NCI-H1048 (cell line): ENCODE results near the gene ABLIM3.

Source experiments
- DNase-seq: peaks from one replicate; lab custom pipeline; 2025; lab: John Stamatoyannopoulos, UW

Gene ABLIM3

DNA sequence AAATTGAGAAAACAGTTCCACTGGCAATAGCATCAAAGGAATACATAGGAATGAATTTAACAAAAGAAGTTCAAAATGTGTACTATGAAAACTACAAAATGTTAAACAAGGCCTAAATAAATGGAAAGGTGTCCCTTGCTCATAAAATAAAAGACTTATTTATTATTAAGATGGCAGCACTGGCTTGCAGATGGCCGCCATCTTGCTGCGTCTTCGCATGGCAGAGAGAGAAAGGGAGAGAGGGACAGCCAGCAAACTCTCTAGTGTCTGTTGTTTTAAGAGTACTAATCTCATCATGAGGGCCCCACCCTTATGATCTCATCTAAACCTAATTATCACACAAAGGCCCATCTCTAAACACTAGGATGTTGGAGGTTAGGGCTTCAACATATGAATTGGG is 47.1 kb downstream of the ABLIM3 start:
- DNase-seq = no peak

DNA sequence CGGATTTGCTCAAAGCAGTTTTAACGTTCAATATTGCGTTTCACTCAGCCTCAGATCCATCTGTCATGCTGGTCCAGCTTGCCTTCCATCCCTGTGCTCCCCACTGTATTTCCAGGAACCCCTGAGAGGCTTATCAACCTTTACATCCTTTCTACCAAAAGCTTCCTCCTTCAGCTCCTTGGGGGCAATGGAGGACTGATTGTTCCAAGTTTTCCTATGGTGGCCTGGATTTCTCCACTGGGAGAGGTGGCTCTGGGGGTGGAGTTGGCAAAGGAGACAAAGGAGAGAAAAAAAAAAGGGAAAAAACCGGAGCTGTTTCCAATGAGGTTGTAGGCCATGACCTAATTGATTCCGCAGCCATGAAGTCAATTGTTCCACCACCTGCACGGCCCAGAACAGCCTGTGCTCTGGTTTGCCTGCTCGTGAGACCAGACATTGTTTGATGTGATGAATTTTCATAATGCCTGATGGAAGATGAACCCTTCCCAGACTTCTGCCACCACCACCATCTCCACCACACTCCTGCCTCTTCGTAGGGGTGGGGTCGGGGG is 54.1 kb downstream of the ABLIM3 start:
- DNase-seq = no peak

DNA sequence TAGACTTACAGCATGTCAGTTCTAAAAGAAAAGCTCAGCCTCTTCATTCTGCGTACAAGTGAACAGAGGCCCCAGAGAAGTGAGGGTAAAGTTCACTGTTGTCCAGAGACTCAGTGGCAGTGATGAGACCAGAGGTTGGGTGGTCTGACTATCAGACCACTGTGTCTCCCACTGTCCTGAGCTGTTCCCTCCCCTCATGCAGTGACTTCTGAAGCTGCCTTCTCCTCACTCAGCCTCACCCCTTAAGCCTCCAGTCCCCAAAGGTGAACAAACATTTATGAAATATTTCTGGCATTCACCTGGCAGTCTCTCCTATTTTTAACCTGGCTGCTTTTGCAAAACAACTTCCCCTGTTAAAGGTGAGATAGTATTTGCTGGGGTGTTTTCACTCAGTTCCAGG is 54.7 kb downstream of the ABLIM3 start:
- DNase-seq = no peak

DNA sequence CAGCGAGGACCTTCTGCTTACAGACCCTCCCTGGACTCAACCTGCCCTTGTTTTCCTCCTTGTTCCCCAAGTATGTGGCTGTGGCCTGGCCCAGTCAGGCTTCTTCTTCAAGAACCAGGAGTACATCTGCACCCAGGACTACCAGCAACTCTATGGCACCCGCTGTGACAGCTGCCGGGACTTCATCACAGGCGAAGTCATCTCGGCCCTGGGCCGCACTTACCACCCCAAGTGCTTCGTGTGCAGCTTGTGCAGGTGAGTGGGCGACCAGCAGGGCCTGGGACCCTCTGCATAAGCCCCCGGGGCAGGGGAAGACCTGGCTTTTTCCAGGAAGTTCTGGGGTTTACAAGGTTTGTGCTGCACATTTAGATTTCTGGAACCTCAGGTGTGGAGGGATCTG is 56.9 kb downstream of the ABLIM3 start:
- no peak for DNase-seq

DNA sequence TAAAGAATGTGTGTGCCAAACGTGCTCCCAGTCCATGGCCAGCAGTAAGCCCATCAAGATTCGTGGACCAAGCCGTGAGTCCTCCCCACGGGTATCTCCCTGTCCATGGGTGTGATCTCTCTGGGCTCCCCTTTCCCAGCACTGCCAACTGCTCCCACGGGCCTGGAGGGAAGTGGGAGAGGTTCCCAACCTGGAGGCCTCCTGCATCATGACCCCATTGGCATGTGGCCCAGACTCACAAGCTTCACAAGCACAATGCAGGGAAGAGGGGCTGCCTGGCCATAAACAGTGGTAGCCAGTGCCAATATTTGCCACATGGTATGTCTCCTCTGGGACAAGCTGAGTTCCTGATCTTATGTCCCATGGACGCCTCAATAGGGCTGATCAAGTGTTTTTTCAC is 59.1 kb downstream of the ABLIM3 start:
- DNase-seq = no peak

DNA sequence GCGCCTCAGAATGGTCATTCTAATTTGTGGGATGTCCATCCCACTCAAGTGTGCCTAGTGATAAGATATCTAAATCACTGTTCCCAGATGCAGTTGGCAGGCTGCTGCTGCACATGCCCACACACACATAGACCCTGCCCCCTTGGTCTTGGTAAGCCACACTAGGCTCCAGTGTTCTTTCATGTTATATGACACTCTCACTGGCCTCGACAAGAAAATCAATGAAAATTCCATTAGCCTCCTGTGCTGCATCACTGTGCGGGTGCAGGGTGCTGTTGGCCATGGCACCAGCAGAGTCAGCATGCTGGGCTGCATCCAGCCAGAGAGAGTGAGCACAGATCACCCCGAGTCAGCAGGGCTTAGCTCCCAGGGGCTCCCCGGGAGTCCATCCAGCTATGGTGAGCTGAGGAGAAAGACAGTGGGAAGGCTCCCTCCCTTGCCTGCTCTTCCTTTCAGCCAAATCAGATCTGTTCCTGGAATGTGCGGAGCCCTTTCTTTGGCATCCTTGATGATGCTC is 59.9 kb downstream of the ABLIM3 start:
- DNase-seq = no peak

DNA sequence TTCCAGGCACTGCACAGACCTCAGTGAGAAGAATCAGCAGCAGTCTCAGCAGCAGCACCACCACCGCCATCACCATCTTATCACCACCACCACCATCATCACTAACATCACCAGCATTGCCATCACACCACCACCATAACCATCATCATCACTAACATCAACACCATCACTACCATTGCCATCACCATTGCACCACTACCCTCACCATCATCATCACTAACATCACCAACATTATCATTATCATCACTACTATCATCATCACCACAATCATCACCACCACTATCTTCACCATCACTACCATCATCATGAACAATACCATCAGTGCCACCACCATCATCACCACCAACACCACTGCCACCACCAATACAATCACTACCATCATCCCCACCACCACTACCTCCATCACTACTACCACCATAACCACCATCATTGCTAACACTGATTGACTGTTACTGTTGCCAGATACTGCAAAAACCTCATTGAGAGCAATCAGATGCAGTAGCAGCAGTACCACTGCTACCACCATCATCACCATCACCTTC is 61.7 kb downstream of the ABLIM3 start:
- DNase-seq = no peak

DNA sequence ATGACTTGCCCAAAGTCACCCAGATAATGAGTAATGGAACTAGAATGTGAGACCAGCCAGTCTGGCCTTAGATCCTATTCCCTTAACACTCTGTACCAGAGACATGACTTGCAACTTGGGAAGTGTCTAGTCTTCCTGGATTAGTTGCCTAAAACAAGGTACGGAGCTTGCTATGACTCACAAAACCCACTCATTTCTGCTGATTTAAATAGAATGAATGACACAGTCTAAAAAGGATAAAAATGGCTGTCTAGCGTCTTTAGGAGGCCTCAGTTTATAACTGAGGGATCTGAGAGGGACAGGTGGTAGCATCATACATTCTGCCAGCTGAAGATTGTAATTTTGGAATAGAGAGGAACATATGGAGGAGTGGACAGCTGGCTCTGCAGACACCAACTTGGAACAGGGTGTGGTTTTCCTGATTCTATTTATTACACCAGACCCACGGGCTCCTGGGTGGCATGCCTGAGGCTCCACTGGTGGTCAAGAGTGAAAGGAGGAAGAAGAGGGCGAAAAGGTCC is 62.7 kb downstream of the ABLIM3 start:
- no peak for DNase-seq

DNA sequence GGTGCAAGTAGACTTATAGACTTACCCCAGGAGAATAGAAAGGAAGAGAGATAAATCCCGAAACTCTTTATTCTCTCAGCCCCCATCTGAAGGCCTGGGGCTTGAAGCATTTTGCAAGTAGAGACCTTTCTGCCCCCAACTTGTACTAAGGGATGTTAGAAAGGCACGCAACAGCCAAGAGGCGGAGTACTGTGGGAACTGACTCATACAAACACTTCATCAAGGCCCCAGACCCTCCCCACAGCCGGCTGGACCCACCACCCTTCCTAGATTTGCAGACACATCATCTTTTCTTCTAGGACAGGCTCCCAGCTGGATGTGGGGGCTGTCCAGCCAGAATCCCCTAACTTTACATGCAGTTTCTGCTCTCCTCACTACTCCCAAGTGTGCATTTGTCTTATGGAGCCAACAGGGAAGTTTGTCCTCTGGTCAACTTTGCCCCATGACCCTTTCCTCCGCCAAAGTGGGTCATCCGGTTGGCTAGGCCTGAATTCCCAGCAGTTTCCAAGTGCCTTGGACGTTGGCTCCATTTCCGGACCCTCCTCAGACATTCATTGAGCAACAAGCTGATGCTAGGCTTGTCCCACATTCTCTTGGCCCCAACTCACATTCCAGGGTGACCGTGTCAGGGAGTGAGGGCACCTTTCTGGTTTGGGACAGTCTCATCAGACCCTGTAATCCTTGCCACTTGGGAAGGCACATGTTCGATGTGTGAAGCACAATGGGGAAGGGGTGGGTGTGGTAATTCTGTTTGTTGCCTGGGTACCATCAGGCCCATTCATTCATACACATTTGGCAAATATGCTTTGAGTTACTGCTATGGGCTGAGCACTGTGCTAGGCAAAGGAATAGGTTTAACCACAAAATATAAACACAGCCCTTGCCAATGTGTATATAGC is 64.6 kb downstream of the ABLIM3 start:
- DNase-seq = no peak

DNA sequence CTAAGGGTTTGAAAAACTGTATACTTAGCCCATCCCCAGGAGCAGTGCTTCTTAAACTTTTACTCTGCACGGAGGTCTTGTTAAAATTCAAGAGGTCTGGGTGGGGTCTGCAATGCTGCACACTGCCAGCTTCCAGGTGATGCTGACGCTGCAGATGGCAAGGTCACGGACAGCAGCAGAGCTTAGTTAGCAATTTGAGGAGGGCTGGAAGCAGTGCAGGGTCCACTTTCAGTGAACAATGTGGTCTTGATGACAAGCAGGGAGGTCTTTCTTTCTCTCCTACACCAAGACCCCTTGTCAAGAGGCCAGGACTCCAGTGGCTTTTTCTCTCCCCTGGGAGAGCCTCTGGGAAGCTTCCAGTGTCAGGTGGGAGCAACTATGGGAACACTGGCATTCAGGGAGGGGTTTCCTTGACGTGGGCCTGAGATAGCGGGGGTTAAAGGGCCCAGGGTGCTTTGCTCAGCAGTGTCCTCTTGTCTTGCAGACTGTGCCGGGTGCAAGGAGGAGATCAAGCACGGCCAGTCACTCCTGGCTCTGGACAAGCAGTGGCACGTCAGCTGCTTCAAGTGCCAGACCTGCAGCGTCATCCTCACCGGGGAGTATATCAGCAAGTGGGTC is 65.3 kb downstream of the ABLIM3 start:
- no peak for DNase-seq

DNA sequence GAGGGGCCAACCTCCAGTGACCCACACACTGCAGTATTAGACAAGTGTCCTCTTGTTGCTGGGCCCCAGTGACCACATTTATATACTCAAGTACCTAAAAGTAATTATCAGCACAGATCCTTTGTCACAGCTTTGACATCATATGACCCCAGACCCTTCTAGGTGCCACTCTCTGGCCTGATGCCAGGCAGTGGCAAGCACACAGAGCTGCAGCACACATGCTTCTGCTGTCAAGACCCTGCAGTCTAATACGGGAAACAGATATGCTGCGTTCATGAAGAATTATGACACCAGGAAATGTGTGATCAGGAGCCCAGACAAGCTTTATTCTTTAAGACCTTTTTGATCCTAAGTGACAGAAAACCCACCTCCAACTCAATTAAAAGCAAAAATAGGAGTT is 66.5 kb downstream of the ABLIM3 start:
- no peak for DNase-seq

DNA sequence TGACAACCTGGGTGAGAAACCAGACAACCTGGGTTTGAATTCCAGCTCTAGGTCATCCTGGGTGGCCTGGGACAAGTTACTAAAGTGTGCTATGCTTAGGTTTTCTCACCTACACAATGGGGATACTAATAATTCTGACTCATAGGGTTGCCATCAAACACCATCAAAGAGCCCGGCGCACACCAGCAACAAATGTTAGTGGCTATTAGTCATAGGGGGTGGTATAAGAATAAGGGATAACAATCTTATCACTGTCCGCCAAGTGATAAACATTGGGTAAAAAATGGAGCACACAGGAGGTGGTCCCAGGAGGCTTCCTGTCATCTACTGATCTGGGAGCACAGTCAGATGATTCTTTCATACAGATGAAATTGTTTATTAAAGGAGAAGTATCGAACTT is 68.9 kb downstream of the ABLIM3 start:
- no peak for DNase-seq

DNA sequence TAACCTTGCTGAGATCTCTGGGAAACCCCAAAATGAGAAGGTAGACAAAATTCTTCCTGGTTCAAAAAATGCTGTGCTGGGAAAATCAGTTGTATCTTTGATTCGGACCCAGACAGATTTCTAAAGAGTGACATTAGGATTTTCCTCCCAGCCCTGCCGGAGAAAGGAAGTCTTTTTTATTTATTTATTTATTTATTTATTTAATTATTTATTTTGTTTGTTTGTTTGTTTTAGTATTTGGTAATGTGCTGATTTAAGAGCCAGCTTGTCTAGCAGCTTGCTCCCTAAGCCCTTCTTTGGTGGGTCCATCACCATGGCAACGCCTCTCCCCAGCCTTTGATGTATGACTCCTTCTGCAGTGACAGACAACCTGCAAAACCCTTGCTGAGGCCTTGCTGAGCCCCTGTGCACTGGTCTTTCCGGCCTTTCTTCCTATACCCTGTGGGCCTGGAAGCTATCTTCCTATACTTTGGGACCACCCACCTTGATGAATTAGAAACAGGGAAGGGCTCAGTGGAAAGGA is 69.7 kb downstream of the ABLIM3 start:
- no peak for DNase-seq

DNA sequence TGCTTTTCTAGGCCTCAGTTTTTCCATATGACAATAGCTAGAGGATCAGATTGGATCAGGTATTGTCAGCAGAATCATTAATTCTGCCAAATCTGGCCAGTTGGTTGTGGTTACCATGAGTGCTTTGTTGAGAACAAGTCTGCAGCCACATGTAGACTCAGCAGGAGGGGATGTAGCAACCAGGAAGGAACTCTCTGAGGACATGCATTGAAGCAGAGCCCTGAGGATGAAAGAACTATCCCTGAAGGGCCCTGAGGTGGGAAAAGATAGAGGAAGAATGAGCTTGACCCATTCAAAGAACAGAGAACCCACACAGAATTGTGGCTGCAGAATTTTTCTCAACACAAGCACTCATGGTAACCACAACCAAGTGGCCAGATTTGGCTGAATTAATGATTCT is 70.3 kb downstream of the ABLIM3 start:
- DNase-seq = no peak

DNA sequence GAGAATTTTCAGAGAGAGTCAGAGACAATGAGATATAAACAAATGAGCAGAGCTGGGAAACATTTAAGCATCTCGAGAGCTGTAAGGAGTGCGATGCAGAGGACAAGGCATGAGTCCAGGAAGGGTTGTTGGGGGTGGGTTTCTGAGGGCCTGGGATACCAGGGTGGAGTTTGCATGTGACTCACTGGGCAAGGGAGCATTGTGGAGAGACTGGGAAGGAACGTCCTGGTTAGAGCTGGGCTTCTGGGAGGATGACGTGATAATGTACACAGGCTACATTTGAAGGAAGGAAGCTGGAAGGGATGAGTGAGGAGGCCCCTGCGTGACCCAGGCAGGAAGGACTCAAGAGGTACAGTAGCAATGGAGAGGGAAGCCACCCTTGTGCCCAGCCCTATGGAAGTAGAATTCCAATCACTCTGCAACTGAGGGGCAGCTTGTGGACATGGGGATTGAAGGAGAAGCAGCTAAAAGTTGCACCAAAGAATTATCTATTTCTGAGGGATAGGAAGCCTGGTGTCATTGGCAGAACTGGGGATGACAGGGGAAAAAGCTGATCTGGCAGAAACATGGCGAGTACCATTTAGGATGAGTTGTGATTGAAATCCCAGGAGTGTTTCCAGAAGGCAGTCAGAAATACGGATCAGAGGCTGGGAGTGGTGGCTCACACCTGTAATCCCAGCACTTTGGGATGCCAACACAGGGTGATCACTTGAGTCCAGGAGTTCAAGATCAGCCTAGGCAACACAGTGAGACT is 71.1 kb downstream of the ABLIM3 start:
- no peak for DNase-seq

DNA sequence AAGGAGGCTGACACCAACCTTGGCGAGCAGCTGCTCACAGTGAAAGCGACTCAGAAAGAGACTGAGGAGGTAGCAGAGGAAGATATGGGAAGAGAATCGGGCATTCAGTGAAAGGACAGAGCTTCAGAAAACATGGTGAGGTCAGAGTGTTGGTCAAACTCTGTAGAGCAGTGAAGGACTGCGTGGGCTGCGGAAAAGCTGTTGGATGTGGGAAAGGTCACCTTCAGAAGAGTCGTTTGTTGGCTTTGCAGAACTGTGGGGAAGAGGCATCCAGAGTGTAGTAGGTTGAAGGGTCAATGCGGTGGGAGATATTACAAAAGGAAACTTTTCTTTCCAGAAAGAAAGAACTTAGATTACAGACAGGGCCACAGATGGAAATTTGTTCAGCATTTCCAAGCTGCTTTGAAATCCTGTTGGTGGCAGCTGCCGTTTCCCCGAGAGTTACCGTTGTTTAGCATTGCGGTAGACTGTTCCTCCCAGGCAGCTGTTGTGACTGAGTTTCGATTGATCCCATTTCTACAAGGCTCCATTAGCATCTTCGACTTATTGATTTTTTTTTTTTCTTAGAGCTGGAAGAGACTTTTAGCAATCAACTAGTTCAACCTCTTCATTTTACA is 72.1 kb downstream of the ABLIM3 start:
- DNase-seq = no peak

DNA sequence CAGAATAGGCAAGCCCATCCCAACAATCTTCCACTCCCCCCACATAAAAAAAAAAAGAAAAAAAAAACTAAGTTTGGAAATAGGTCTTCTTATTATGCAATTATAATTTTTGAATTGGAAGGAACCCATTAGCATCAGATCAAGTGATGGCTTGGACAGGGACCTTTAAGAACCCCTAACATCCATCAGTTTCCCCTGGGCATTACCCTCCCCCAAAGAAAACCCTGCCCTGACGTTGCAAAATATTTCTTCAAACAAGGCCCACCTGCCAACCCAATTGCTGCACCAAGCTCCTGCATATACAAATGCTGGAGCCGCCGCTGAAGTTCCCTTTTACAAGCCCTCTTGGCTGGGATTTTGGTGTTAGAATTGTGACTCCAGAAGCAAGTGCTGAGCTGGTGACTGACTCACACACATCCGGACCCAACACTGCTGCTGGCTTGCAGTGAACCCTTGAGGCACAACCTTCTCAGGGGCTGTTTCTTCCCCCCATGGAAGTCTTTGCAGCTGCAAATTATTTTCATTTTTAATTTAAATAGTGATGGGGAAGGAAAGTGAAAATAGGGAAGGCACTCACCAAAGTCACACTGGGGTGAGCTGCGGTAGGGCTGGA is 74.3 kb downstream of the ABLIM3 start:
- no peak for DNase-seq

DNA sequence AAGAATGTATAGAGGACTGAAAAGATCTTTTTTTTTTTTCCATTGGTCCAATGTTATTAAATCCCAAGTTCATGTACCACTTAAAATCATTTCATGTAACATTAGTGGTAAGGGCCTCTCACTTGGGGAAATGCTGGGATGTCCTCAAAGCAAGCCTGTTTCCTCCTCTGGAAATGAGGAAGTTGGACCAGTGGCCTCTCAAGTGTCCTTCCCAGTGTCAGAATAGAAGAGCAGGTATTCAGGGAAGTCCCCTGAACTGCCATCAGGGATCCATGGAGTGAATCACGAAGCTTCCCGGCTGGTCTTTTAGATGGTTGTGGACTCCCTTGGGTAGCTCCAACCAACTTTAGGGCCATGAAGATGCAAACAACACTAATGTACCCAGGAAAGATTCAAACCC is 75.2 kb downstream of the ABLIM3 start:
- DNase-seq = no peak

DNA sequence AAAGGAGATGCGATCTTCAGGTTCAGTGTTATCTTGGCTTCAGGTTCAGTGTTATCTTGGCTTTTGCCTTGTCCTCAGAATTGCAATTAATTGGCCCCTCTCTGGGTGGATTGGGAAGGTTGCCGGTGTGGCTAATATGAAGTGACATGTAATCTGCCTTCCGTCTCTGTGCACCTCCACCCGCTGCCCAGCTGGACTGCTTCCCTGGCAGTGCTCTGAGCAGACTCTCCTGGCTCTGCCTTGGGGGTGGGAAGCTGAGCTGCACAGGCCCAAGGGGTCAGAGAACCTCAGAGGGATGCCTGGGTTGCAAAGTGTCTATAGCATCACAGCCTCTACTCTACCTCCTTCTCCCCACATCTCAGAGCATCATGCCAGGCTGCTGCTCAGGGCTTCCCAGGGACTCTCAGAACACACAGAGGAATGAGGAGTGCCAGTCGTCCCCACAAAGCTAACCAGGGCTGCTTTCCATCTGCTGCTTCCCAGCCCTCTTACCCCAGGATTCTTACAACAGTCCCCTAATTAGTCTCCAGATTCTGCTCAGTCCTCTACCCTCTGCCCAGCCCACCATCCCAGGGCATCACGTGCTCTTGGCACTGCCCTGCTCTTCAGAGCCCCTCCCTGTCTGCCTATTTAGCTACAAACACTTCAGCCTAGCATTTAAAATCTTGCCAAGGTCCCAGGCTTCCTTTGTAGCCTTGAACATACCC is 76.0 kb downstream of the ABLIM3 start:
- no peak for DNase-seq

DNA sequence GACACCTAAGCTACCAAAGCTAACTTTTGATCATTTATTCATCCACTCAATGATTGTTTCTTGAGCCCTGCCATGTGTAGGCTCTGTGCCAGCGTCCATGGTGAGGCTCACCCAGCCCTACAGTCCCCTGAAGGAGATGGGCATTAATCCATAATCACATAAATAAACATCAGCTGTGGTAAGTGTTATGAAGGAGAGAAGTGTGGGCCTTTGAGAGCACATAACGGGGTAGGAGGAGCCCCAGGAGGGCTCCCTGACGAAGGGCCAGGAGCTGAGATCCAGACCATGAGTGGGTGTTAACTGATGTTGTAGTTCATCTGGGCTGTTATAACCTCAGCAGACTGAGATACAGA is 76.5 kb downstream of the ABLIM3 start:
- DNase-seq = no peak
